Osteoblast (primary cell): ENCODE data around the gene KRT73. TPM values are rescaled to one million over a fixed set of nuclear protein-coding genes. Genes with fewer than 3 reads are reported as not detected.
A peak's percentile ranks its signal among the peaks of the same experiment; 100 is the strongest.

Source experiments
- DNase-seq: peaks from one replicate; pipeline ENCODE4 v3.0.0; 2011; ENCODE audit warnings: low spot score, mixed read lengths; ENCODE audit not compliant: insufficient read length; ENCODE audit errors: missing footprints
- H2AFZ ChIP-seq: 2 replicates; pipeline ENCODE4 v1.6.0; 2011; ENCODE audit warnings: mild to moderate bottlenecking, low read length
- H3K27ac ChIP-seq: 2 replicates; pipeline ENCODE4 v1.5.1; 2011; ENCODE audit warnings: mild to moderate bottlenecking, low read depth, low read length, moderate library complexity
- H3K27me3 ChIP-seq: 2 replicates; pipeline ENCODE4 v1.6.0; 2012; ENCODE audit warnings: mild to moderate bottlenecking, control low read depth, inconsistent platforms, low read length, moderate library complexity; ENCODE audit not compliant: insufficient read depth
- H3K36me3 ChIP-seq: 2 replicates; pipeline ENCODE4 v1.5.1; 2011; ENCODE audit warnings: mild to moderate bottlenecking, low read length, control low read depth, moderate library complexity; ENCODE audit not compliant: insufficient read depth
- H3K4me1 ChIP-seq: 2 replicates; pipeline ENCODE4 v1.5.1; 2011; ENCODE audit warnings: mild to moderate bottlenecking, low read length, control low read depth, moderate library complexity; ENCODE audit not compliant: insufficient read depth
- H3K4me2 ChIP-seq: 2 replicates; pipeline ENCODE4 v1.6.0; 2011; ENCODE audit warnings: mild to moderate bottlenecking, low read length; ENCODE audit not compliant: insufficient read depth
- H3K4me3 ChIP-seq: fragments of 200-600 bp; sonication (generic); 3 replicates; pipeline ENCODE4 v1.5.1; 2012; ENCODE audit warnings: mild to moderate bottlenecking, low read length, inconsistent platforms; ENCODE audit not compliant: insufficient read depth
- H3K79me2 ChIP-seq: 2 replicates; pipeline ENCODE4 v1.6.0; 2012; ENCODE audit warnings: mild to moderate bottlenecking, low read length, control low read depth, inconsistent platforms; ENCODE audit not compliant: insufficient read depth
- H3K9me3 ChIP-seq: 2 replicates; pipeline ENCODE4 v1.5.1; 2011; ENCODE audit warnings: low read depth, low read length, control low read depth
- H4K20me1 ChIP-seq: 2 replicates; pipeline ENCODE4 v1.6.0; 2012; ENCODE audit warnings: mild to moderate bottlenecking, low read length, control low read depth; ENCODE audit not compliant: insufficient read depth
- total RNA-seq: library from RNA; depleted of rRNA; stranded (reverse); fragments of >200 nt; gene quantifications from 2 replicates; pipeline ENCODE4 v1.2.3, GENCODE V29; 2012
- TF ChIP-seq, protein P1 (sequence below): IDR thresholded peaks from 2 replicates; pipeline ENCODE4 v1.5.1; 2011; ENCODE audit warnings: mild to moderate bottlenecking, low read depth, low read length, moderate library complexity; ENCODE audit errors: extremely low read depth

Gene KRT73
- not detected in 2 replicates for total RNA-seq

DNA sequence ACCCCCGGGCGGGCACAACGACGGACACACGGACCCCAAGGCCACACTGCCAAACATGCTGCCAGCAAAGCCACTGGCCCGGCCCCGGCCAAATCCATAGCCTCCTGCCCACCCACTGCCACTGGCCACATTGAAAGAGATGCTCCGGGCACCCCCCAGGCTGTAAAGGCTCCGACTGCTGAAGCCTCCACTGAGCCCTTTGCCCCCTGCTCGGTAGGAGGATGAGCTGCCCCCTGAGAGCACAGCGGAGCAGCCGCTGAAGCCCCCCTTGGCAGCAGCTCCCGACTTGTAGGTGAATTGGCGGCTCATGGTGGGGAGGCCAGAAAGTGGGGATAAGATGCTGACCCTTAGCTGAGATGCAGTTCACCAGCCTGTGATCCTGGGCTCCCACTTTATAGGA is at the start of gene KRT73:
Gene KRT73, minus strand, starts transcription at position 344 of the 400 bp plus-strand sequence. Its CDS starts 35 bp downstream, at position 309.
- DNase-seq, result no peak
- H4K20me1 ChIP-seq, result no peaks in the 10 kb centered on the region
- H3K4me3 ChIP-seq, result no peak within 1 kb of the TSS
- TF ChIP-seq, protein P1, sequence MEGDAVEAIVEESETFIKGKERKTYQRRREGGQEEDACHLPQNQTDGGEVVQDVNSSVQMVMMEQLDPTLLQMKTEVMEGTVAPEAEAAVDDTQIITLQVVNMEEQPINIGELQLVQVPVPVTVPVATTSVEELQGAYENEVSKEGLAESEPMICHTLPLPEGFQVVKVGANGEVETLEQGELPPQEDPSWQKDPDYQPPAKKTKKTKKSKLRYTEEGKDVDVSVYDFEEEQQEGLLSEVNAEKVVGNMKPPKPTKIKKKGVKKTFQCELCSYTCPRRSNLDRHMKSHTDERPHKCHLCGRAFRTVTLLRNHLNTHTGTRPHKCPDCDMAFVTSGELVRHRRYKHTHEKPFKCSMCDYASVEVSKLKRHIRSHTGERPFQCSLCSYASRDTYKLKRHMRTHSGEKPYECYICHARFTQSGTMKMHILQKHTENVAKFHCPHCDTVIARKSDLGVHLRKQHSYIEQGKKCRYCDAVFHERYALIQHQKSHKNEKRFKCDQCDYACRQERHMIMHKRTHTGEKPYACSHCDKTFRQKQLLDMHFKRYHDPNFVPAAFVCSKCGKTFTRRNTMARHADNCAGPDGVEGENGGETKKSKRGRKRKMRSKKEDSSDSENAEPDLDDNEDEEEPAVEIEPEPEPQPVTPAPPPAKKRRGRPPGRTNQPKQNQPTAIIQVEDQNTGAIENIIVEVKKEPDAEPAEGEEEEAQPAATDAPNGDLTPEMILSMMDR, result no peak
- H3K4me1 ChIP-seq, result peaks cover 3% of the 10 kb centered on the region
- no peak within 1 kb of the TSS for H2AFZ ChIP-seq
- H3K27me3 ChIP-seq, result peaks cover 22% of the 10 kb centered on the region
- no peaks in the 10 kb centered on the region for H3K9me3 ChIP-seq
- H3K27ac ChIP-seq, result no peak within 1 kb of the TSS
- H3K36me3 ChIP-seq, result no peaks in the 10 kb centered on the region
- no peaks in the 10 kb centered on the region for H3K79me2 ChIP-seq
- no peak within 1 kb of the TSS for H3K4me2 ChIP-seq

GRCh38 chr12:52667931-52668330 is 49.6 kb upstream of the KRT73 start:
- Histone ChIP-seq H3K27ac (no peak overlapping the region), H4K20me1 (no peaks in the 10 kb centered on the region), H3K4me1 (no peaks in the 10 kb centered on the region), H3K4me3 (no peak overlapping the region), H3K36me3 (no peaks in the 10 kb centered on the region), H3K9me3 (no peaks in the 10 kb centered on the region), H2AFZ (no peak overlapping the region), H3K27me3 (peaks cover 38% of the 10 kb centered on the region), H3K79me2 (no peaks in the 10 kb centered on the region), H3K4me2 (no peak overlapping the region)
- DNase-seq, result no peak
- TF ChIP-seq, protein P1, result no peak

DNA sequence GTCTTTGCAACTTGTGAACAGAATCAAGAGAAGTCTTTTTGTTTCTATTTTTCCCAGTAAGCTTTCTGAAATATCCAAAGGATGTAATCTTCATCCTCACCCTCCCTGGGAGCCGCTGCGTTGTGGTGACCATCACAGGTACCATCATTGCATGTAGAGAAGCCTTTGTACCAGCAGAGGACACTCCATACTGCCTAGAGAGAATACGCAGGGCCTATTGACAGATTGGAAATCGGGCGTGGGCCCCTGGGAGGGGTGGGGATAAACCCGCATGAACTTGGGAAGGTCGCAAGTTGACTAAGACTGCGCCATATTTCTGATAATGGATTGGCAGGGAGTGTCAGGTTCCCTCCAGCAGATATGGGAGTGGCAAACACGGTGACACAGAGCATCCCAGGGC is 49.1 kb upstream of the KRT73 start:
- no peaks in the 10 kb centered on the region for H3K4me1 ChIP-seq
- H3K27ac ChIP-seq, result no peak overlapping the region
- H4K20me1 ChIP-seq, result no peaks in the 10 kb centered on the region
- no peak overlapping the region for H3K4me3 ChIP-seq
- no peaks in the 10 kb centered on the region for H3K36me3 ChIP-seq
- TF ChIP-seq, protein P1, result peak; percentile 25
- peaks cover 39% of the 10 kb centered on the region for H3K27me3 ChIP-seq
- no peaks in the 10 kb centered on the region for H3K9me3 ChIP-seq
- no peak overlapping the region for H2AFZ ChIP-seq
- H3K4me2 ChIP-seq, result no peak overlapping the region
- DNase-seq, result no peak
- no peaks in the 10 kb centered on the region for H3K79me2 ChIP-seq

DNA sequence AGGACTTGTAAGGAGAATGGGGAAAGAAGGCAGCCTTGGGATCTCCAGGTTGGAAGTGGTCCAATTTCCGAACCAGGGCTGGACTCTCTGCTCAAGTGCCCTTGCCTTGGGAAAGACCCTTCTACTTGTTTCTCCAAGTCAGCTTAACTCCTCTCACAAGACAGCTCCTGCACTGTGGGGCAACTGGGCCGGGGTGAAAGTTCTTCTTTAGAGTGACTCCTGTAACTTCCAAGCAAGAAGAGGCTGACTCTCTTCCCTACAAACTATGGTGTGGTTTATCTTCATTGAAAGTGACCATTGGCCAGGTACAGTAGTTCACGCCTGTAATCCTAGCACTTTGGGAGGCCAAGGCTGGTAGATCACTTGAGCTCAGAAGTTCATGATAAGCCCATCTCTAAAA is 48.1 kb upstream of the KRT73 start:
- TF ChIP-seq, protein P1, result no peak
- H3K27me3 ChIP-seq, result peaks cover 38% of the 10 kb centered on the region
- H3K9me3 ChIP-seq, result no peaks in the 10 kb centered on the region
- no peak overlapping the region for H3K4me3 ChIP-seq
- H4K20me1 ChIP-seq, result no peaks in the 10 kb centered on the region
- no peaks in the 10 kb centered on the region for H3K4me1 ChIP-seq
- H3K36me3 ChIP-seq, result no peaks in the 10 kb centered on the region
- H3K79me2 ChIP-seq, result no peaks in the 10 kb centered on the region
- DNase-seq, result no peak
- no peak overlapping the region for H2AFZ ChIP-seq
- H3K27ac ChIP-seq, result no peak overlapping the region
- no peak overlapping the region for H3K4me2 ChIP-seq
